HEK293 (cell line): ENCODE measurements around the gene TMEM106C.

Experiments
- CTCF ChIA-PET: fragments of 350-600 bp; formaldehyde crosslinking; extraction: SDS; loops from one replicate; lab custom pipeline; 2021; ENCODE audit warnings: antibody characterized with exemption; lab: Yijun Ruan, JAX
- POLR2A ChIA-PET: fragments of 300-600 bp; formaldehyde crosslinking; extraction: SDS; loops from one replicate; lab custom pipeline; 2020; ENCODE audit warnings: antibody characterized with exemption, inconsistent platforms; lab: Yijun Ruan, JAX
- H3K27ac ChIP-seq: fragments of 200-500 bp; sonication (Bioruptor generic); 2 replicates; pipeline ENCODE4 v1.5.1; 2014; ENCODE audit warnings: low read depth, low read length, control low read depth, inconsistent platforms; ENCODE audit errors: extremely low read depth
- H3K36me3 ChIP-seq, 2 experiments: fragments of 200-500 bp in 1 of 2; sonication (Bioruptor generic) in 1 of 2; 1 replicate in 1 of 2; 2 replicates in 1 of 2; pipeline ENCODE4 v1.5.1; 2014 to 2017; ENCODE audit warnings: inconsistent platforms in 2 of 2, low read length in 2 of 2; ENCODE audit not compliant: control insufficient read depth in 2 of 2, insufficient read depth in 1 of 2
- H3K4me1 ChIP-seq: fragments of 200-500 bp; sonication (Bioruptor generic); 2 replicates; pipeline ENCODE4 v1.5.1; 2014; ENCODE audit warnings: mild to moderate bottlenecking, low read length, inconsistent platforms; ENCODE audit not compliant: control insufficient read depth, insufficient read depth
- H3K4me3 ChIP-seq: 2 replicates; pipeline ENCODE4 v1.5.1; 2011; ENCODE audit warnings: low read depth, mild to moderate bottlenecking, control low read depth, low read length, moderate library complexity
- H3K9me3 ChIP-seq: fragments of 200-500 bp; sonication (Bioruptor generic); 2 replicates; pipeline ENCODE4 v1.5.1; 2014; ENCODE audit warnings: low read depth, low read length, inconsistent platforms; ENCODE audit not compliant: control insufficient read depth, insufficient read depth
- KLF7 ChIP-seq: fragments of 450-650 bp; formaldehyde crosslinking; IDR thresholded peaks from 2 replicates; pipeline ENCODE4 v1.5.1; 2016; ENCODE audit warnings: missing biosample characterization, missing genetic modification characterization, borderline replicate concordance
- KLF9 ChIP-seq: fragments of 450-650 bp; formaldehyde crosslinking; IDR thresholded peaks from 2 replicates; pipeline ENCODE4 v1.5.1; 2016; ENCODE audit warnings: missing biosample characterization, missing genetic modification characterization, low read depth
- ZBTB17 ChIP-seq: fragments of 450-650 bp; formaldehyde crosslinking; IDR thresholded peaks from 2 replicates; pipeline ENCODE4 v1.5.1; 2016; ENCODE audit warnings: missing biosample characterization, missing genetic modification characterization
- ZFP3 ChIP-seq: fragments of 450-650 bp; formaldehyde crosslinking; IDR thresholded peaks from 2 replicates; pipeline ENCODE4 v1.5.1; 2016; ENCODE audit warnings: low read depth, missing biosample characterization, missing genetic modification characterization
- ZNF121 ChIP-seq: fragments of 450-650 bp; formaldehyde crosslinking; IDR thresholded peaks from 2 replicates; pipeline ENCODE4 v1.5.1; 2016; ENCODE audit warnings: missing biosample characterization, missing genetic modification characterization
- ZNF16 ChIP-seq: fragments of 450-650 bp; formaldehyde crosslinking; IDR thresholded peaks from 2 replicates; pipeline ENCODE4 v1.5.1; 2016; ENCODE audit warnings: low read depth, missing biosample characterization, missing genetic modification characterization
- ZNF175 ChIP-seq: fragments of 450-650 bp; formaldehyde crosslinking; IDR thresholded peaks from 2 replicates; pipeline ENCODE4 v1.5.1; 2016; ENCODE audit warnings: missing biosample characterization, missing genetic modification characterization
- ZNF239 ChIP-seq: fragments of 450-650 bp; formaldehyde crosslinking; IDR thresholded peaks from 2 replicates; pipeline ENCODE4 v1.5.1; 2016; ENCODE audit warnings: missing biosample characterization, missing genetic modification characterization
- ZNF266 ChIP-seq: fragments of 450-650 bp; formaldehyde crosslinking; IDR thresholded peaks from 2 replicates; pipeline ENCODE4 v1.5.1; 2016; ENCODE audit warnings: missing biosample characterization, missing genetic modification characterization, low read depth
- TF ChIP-seq, protein P1 (sequence below): fragments of 450-650 bp; formaldehyde crosslinking; IDR thresholded peaks from 2 replicates; pipeline ENCODE4 v1.5.1; 2016; ENCODE audit warnings: missing biosample characterization, missing genetic modification characterization
- TF ChIP-seq, protein P2 (sequence below): fragments of 450-650 bp; formaldehyde crosslinking; IDR thresholded peaks from 2 replicates; pipeline ENCODE4 v1.5.1; 2016; ENCODE audit warnings: missing biosample characterization, missing genetic modification characterization
- TF ChIP-seq, protein P3 (sequence below): fragments of 450-650 bp; formaldehyde crosslinking; IDR thresholded peaks from 2 replicates; pipeline ENCODE4 v1.5.1; 2016; ENCODE audit warnings: missing biosample characterization, missing genetic modification characterization, borderline replicate concordance
- TF ChIP-seq, protein P4 (sequence below): fragments of 450-650 bp; formaldehyde crosslinking; IDR thresholded peaks from 2 replicates; pipeline ENCODE4 v1.5.1; 2016; ENCODE audit warnings: missing biosample characterization, missing genetic modification characterization

TMEM106C gene

DNA sequence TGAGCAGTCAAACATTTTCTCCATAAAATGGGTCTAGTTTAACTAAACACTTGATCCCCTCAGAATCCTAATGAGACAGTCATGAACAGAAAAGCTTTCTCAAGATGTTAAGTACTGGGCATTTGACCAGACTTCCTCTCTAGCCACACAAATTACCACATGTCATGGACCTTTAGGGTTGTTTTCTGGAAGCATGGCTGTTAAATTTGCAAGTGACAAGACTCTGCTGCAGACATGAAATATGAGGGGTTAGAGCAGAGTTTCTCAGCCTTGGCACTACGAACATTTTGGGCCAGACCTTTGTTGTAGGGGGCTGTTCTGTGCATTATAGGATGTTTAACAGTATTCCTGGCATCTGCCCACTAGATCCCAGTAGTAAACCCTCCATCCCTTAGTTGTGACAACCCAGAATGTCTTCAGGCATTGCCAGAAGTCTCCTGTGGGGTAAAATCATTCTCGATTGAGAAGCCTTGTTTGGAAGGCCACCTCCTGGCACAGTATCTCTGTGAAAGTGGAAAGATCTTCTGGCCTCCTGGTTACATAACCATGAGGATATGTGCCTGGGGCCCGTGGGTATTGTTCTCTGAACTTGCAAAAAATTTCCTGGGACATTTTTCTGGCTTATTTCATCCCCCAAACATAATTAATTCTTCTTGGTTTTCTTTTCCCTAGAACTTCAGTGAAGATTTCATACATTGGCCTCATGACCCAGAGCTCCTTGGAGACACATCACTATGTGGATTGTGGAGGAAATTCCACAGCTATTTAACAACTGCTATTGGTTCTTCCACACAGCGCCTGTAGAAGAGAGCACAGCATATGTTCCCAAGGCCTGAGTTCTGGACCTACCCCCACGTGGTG lies 4.3 kb downstream of the TMEM106C start:
- CTCF ChIA-PET = interaction anchor here (0.5 to 1.0 kb wide), 4 partner anchors 8 to 129 kb away, joined by 3 to 4 read pairs (median 3); no protein-coding TSS in a partner anchor

DNA sequence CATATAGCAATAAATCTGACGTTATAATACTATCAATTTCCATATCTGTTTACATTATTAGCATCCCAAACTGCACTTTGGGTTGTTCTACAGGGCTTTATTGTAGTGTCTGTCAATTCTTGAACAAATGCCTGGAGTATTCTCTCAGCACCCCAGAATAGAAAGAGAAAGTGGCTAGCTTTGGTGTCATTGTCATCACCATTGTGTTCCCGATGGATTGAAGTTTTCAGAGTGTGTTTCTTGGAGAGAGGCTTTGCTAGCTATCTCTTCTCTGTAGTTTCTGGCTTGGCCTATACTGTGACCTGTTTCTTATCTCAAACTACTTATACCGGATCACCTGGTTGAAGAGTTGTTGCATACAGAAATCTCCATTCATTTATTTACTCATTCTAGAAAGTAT lies 6.4 kb downstream of the TMEM106C start:
- H3K36me3 ChIP-seq = peaks cover 23 to 79% of the 10 kb centered on the region in 2 experiments; a peak in 2 of 3 replicates
- no peak overlapping the region for H3K27ac ChIP-seq
- H3K4me3 ChIP-seq = no peak overlapping the region
- ChIA-PET POLR2A (interaction anchor here (0.5 to 1.0 kb wide), 2 partner anchors 29 to 178 kb away, joined by 3 to 7 read pairs; no protein-coding TSS in a partner anchor), CTCF (no interaction called here)
- H3K4me1 ChIP-seq = no peaks in the 10 kb centered on the region
- TF ChIP-seq, protein P1, sequence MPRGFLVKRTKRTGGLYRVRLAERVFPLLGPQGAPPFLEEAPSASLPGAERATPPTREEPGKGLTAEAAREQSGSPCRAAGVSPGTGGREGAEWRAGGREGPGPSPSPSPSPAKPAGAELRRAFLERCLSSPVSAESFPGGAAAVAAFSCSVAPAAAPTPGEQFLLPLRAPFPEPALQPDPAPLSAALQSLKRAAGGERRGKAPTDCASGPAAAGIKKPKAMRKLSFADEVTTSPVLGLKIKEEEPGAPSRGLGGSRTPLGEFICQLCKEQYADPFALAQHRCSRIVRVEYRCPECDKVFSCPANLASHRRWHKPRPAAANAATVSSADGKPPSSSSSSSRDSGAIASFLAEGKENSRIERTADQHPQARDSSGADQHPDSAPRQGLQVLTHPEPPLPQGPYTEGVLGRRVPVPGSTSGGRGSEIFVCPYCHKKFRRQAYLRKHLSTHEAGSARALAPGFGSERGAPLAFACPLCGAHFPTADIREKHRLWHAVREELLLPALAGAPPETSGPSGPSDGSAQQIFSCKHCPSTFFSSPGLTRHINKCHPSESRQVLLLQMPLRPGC (tag by site-specific recombination) = no peak
- TF ChIP-seq ZNF16 (tag by site-specific recombination) (no peak), ZNF266 (tag by site-specific recombination) (no peak), ZNF121 (tag by site-specific recombination) (no peak), ZNF175 (tag by site-specific recombination) (no peak), KLF7 (tag by site-specific recombination) (no peak)
- TF ChIP-seq, protein P2, sequence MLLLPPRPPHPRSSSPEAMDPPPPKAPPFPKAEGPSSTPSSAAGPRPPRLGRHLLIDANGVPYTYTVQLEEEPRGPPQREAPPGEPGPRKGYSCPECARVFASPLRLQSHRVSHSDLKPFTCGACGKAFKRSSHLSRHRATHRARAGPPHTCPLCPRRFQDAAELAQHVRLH (tag by site-specific recombination) = no peak
- H3K9me3 ChIP-seq = no peaks in the 10 kb centered on the region

More for the DNA sequence above, 4.3 kb downstream of the TMEM106C start:
- POLR2A ChIA-PET = no interaction called here
- Histone ChIP-seq H3K27ac (no peak overlapping the region), H3K4me3 (no peak overlapping the region), H3K9me3 (no peaks in the 10 kb centered on the region), H3K4me1 (no peaks in the 10 kb centered on the region; the same call in 1 of the 2 replicates), H3K36me3 (peaks cover 27 to 68% of the 10 kb centered on the region in 2 experiments)
- TF ChIP-seq, protein P1 (tag by site-specific recombination) = no peak
- TF ChIP-seq ZNF239 (tag by site-specific recombination) (no peak), ZFP3 (tag by site-specific recombination) (no peak), ZBTB17 (tag by site-specific recombination) (0 out of 2 replicates have a peak, but pooled peaks have one; percentile 15), KLF9 (tag by site-specific recombination) (no peak)
- TF ChIP-seq, protein P3, sequence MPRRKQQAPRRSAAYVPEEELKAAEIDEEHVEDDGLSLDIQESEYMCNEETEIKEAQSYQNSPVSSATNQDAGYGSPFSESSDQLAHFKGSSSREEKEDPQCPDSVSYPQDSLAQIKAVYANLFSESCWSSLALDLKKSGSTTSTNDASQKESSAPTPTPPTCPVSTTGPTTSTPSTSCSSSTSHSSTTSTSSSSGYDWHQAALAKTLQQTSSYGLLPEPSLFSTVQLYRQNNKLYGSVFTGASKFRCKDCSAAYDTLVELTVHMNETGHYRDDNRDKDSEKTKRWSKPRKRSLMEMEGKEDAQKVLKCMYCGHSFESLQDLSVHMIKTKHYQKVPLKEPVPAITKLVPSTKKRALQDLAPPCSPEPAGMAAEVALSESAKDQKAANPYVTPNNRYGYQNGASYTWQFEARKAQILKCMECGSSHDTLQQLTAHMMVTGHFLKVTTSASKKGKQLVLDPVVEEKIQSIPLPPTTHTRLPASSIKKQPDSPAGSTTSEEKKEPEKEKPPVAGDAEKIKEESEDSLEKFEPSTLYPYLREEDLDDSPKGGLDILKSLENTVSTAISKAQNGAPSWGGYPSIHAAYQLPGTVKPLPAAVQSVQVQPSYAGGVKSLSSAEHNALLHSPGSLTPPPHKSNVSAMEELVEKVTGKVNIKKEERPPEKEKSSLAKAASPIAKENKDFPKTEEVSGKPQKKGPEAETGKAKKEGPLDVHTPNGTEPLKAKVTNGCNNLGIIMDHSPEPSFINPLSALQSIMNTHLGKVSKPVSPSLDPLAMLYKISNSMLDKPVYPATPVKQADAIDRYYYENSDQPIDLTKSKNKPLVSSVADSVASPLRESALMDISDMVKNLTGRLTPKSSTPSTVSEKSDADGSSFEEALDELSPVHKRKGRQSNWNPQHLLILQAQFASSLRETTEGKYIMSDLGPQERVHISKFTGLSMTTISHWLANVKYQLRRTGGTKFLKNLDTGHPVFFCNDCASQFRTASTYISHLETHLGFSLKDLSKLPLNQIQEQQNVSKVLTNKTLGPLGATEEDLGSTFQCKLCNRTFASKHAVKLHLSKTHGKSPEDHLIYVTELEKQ = no peak
- TF ChIP-seq, protein P4, sequence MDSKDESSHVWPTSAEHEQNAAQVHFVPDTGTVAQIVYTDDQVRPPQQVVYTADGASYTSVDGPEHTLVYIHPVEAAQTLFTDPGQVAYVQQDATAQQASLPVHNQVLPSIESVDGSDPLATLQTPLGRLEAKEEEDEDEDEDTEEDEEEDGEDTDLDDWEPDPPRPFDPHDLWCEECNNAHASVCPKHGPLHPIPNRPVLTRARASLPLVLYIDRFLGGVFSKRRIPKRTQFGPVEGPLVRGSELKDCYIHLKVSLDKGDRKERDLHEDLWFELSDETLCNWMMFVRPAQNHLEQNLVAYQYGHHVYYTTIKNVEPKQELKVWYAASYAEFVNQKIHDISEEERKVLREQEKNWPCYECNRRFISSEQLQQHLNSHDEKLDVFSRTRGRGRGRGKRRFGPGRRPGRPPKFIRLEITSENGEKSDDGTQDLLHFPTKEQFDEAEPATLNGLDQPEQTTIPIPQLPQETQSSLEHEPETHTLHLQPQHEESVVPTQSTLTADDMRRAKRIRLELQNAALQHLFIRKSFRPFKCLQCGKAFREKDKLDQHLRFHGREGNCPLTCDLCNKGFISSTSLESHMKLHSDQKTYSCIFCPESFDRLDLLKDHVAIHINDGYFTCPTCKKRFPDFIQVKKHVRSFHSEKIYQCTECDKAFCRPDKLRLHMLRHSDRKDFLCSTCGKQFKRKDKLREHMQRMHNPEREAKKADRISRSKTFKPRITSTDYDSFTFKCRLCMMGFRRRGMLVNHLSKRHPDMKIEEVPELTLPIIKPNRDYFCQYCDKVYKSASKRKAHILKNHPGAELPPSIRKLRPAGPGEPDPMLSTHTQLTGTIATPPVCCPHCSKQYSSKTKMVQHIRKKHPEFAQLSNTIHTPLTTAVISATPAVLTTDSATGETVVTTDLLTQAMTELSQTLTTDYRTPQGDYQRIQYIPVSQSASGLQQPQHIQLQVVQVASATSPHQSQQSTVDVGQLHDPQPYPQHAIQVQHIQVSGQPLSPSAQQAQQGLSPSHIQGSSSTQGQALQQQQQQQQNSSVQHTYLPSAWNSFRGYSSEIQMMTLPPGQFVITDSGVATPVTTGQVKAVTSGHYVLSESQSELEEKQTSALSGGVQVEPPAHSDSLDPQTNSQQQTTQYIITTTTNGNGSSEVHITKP = peak; percentile 56
- TF ChIP-seq, all 188 proteins: peak for 2
